HepG2 (cell line): ENCODE results near the gene LRP10. TPM values are rescaled to one million over a fixed set of nuclear protein-coding genes. Genes with fewer than 3 reads are reported as not detected.

Source experiments
- ARNT ChIP-seq: fragments of 450-650 bp; IDR thresholded peaks from 2 replicates; pipeline ENCODE4 v1.6.1; 2017
- FOSL2 ChIP-seq: sonication (generic); formaldehyde crosslinking; IDR thresholded peaks from 2 replicates; pipeline ENCODE4 v1.4.0; 2020; ENCODE audit warnings: missing genetic modification reagents
- GMEB2 ChIP-seq: IDR thresholded peaks from 2 replicates; pipeline ENCODE4 v1.6.1; 2016; ENCODE audit warnings: missing biosample characterization, missing genetic modification reagents, low read depth
- HNF4A ChIP-seq: sonication (generic); formaldehyde crosslinking; IDR thresholded peaks from 2 replicates; pipeline ENCODE4 v1.4.0; 2020; ENCODE audit warnings: missing genetic modification reagents
- MZF1 ChIP-seq: sonication (generic); formaldehyde crosslinking; IDR thresholded peaks from 2 replicates; pipeline ENCODE4 v1.8.1; 2023; ENCODE audit warnings: mild to moderate bottlenecking, missing genetic modification reagents, borderline replicate concordance
- PPARG ChIP-seq: conservative IDR thresholded peaks from 2 replicates; pipeline ENCODE4 v1.6.1; 2016; ENCODE audit warnings: missing biosample characterization, missing genetic modification reagents
- TFAP4 ChIP-seq: sonication (generic); IDR thresholded peaks from 2 replicates; pipeline ENCODE4 v1.6.1; 2016; ENCODE audit warnings: low read depth, borderline replicate concordance
- ZFX ChIP-seq: sonication (generic); formaldehyde crosslinking; IDR thresholded peaks from 2 replicates; pipeline ENCODE4 v1.4.0; 2020; ENCODE audit warnings: mild to moderate bottlenecking, low read depth, missing genetic modification reagents, moderate library complexity
- ZIK1 ChIP-seq: sonication (generic); formaldehyde crosslinking; IDR thresholded peaks from 2 replicates; pipeline ENCODE4 v1.5.0; 2020; ENCODE audit warnings: mild to moderate bottlenecking, low read depth, missing genetic modification reagents, borderline replicate concordance
- ZKSCAN5 ChIP-seq: sonication (generic); formaldehyde crosslinking; IDR thresholded peaks from 2 replicates; pipeline ENCODE4 v1.5.1; 2020; ENCODE audit warnings: mild to moderate bottlenecking, missing genetic modification reagents
- ZNF407 ChIP-seq: sonication (generic); formaldehyde crosslinking; IDR thresholded peaks from one replicate; pipeline ENCODE4 v1.5.1; 2020; ENCODE audit warnings: mild to moderate bottlenecking, missing genetic modification reagents; ENCODE audit errors: not compliant biosample characterization
- ZNF510 ChIP-seq: sonication (generic); formaldehyde crosslinking; IDR thresholded peaks from 2 replicates; pipeline ENCODE4 v1.4.0; 2020; ENCODE audit warnings: low read depth, mild to moderate bottlenecking, missing genetic modification reagents
- ZNF552 ChIP-seq: sonication (generic); formaldehyde crosslinking; IDR thresholded peaks from 2 replicates; pipeline ENCODE4 v1.9.0; 2022; ENCODE audit warnings: missing genetic modification reagents, mild to moderate bottlenecking, borderline replicate concordance
- ZNF589 ChIP-seq: sonication (generic); formaldehyde crosslinking; conservative IDR thresholded peaks from 2 replicates; pipeline ENCODE4 v1.8.0; 2022; ENCODE audit warnings: mild to moderate bottlenecking, moderate library complexity, missing genetic modification reagents
- ZNF598 ChIP-seq: sonication (generic); formaldehyde crosslinking; IDR thresholded peaks from 2 replicates; pipeline ENCODE4 v1.5.1; 2020; ENCODE audit warnings: mild to moderate bottlenecking, missing genetic modification reagents, borderline replicate concordance
- ZNF781 ChIP-seq: sonication (generic); formaldehyde crosslinking; IDR thresholded peaks from 2 replicates; pipeline ENCODE4 v1.5.1; 2020; ENCODE audit warnings: borderline replicate concordance, mild to moderate bottlenecking, missing genetic modification reagents; ENCODE audit errors: not compliant biosample characterization
- ZNF784 ChIP-seq: sonication (generic); formaldehyde crosslinking; IDR thresholded peaks from 2 replicates; pipeline ENCODE4 v1.5.1; 2020; ENCODE audit warnings: missing genetic modification reagents, mild to moderate bottlenecking, borderline replicate concordance
- ZSCAN25 ChIP-seq: sonication (generic); formaldehyde crosslinking; IDR thresholded peaks from 2 replicates; pipeline ENCODE4 v1.8.0; 2022; ENCODE audit warnings: mild to moderate bottlenecking, missing genetic modification reagents
- polyA plus RNA-seq, 8 experiments: library from polyadenylated mRNA; depleted of rRNA in 3 of 8; stranded (reverse) in 7 of 8; unstranded in 1 of 8; fragments of >200 nt; fragmentation: Illumina TruSeq in 4 of 8; extraction: Trizol in 4 of 8; gene quantifications; 2 replicates each; pipeline versions ENCODE4 v1.2.1 to v1.2.3, GENCODE V29; 2011 to 2016; ENCODE audit warnings: low read depth in 4 of 8, missing spikeins in 1 of 8, mixed read lengths in 1 of 8; ENCODE audit not compliant: insufficient read depth in 1 of 8
- total RNA-seq, 5 experiments: library from RNA; depleted of rRNA; stranded (reverse); fragments of >200 nt; fragmentation: Illumina TruSeq; extraction: Trizol; gene quantifications; 2 replicates each; pipeline ENCODE4 v1.2.3, GENCODE V29; 2016; ENCODE audit warnings: low read depth in 1 of 5

LRP10 gene
- total and polyA plus RNA-seq, 2 of the 13 experiments (the other 11 are each of a cell fraction or from before 2014, with no cell fraction given): 16.9 to 45.2 TPM

- no peak for TF ChIP-seq ZNF552
- no peak for TF ChIP-seq ZIK1 (CRISPR knock-in tag)
- no peak for TF ChIP-seq ZNF589 (CRISPR knock-in tag)
- peak; percentile 81; the same call in 1 of the 2 replicates for TF ChIP-seq ZNF598 (CRISPR knock-in tag)
- 0 out of 2 replicates have a peak, but pooled peaks have one; percentile 25 for TF ChIP-seq ZFX (CRISPR knock-in tag)
- TF ChIP-seq PPARG (CRISPR knock-in tag): no peak
- TF ChIP-seq ZNF510 (CRISPR knock-in tag): no peak
- peak; percentile 36; the same call in 1 of the 2 replicates for TF ChIP-seq HNF4A
- 0 out of 2 replicates have a peak, but pooled peaks have one; percentile 48 for TF ChIP-seq ZKSCAN5 (CRISPR knock-in tag)
- TF ChIP-seq ZSCAN25 (CRISPR knock-in tag): 0 out of 2 replicates have a peak, but pooled peaks have one; percentile 19
- TF ChIP-seq ZNF407 (CRISPR knock-in tag): peak; percentile 85
- peak; percentile 29; the same call in 1 of the 2 replicates for TF ChIP-seq TFAP4
- peak; percentile 61 for TF ChIP-seq FOSL2 (CRISPR knock-in tag)
- TF ChIP-seq ZNF781: peak; percentile 78
- no peak for TF ChIP-seq GMEB2 (CRISPR knock-in tag)
- TF ChIP-seq ARNT: no peak
- 0 out of 2 replicates have a peak, but pooled peaks have one; percentile 31 for TF ChIP-seq ZNF784 (CRISPR knock-in tag)
- TF ChIP-seq MZF1 (CRISPR knock-in tag): peak; percentile 61; the same call in 1 of the 2 replicates
Measured at GRCh38 chr14:22839159-22839779, 32.3 kb upstream of the LRP10 start (continued).
